Prostate gland (tissue), 2 donors: ENCODE data around the gene TTC34. TPM values are rescaled to one million over a fixed set of nuclear protein-coding genes. Genes with fewer than 3 reads are reported as not detected.

ENCODE experiments used
- DNase-seq: peaks from one replicate; pipeline ENCODE4 v3.0.0-alpha.2; 2019; ENCODE audit warnings: low spot score
- H3K27ac ChIP-seq, 2 donors: fragments of 200-600 bp; sonication (generic); 2 replicates each; pipeline ENCODE4 v1.5.1; 2017 to 2019
- H3K27me3 ChIP-seq: fragments of 200-600 bp; sonication (generic); replicated peaks from 2 replicates; pipeline ENCODE4 v1.5.1; 2019; ENCODE audit not compliant: insufficient read depth
- H3K36me3 ChIP-seq, 2 donors: fragments of 200-600 bp; sonication (generic); 1 replicate in 1 of 2; 2 replicates in 1 of 2; pipeline versions ENCODE4 v1.5.1 to v1.8.1; 2017 to 2019
- H3K4me1 ChIP-seq: fragments of 200-600 bp; sonication (generic); replicated peaks from 2 replicates; pipeline ENCODE4 v1.5.1; 2019
- H3K4me3 ChIP-seq, 2 donors: fragments of 200-600 bp; sonication (generic); 2 replicates each; pipeline ENCODE4 v1.5.1; 2017 to 2019
- H3K9me3 ChIP-seq: fragments of 200-600 bp; sonication (generic); 2 replicates; pipeline ENCODE4 v1.5.1; 2017
- CTCF ChIP-seq, 4 experiments: fragments of 200-600 bp in 2 of 4; fragments of 450-650 bp in 2 of 4; sonication (generic) in 2 of 4; IDR thresholded peaks; 1 replicate in 3 of 4; 2 replicates in 1 of 4; pipeline ENCODE4 v1.5.1; 2016 to 2019; ENCODE audit warnings: antibody characterized with exemption in 4 of 4, mild to moderate bottlenecking in 2 of 4, moderate library complexity in 2 of 4
- POLR2A ChIP-seq: fragments of 450-650 bp; IDR thresholded peaks from one replicate; pipeline ENCODE4 v1.6.1; 2016; ENCODE audit warnings: antibody characterized with exemption, mild to moderate bottlenecking
- POLR2AphosphoS5 ChIP-seq: sonication (generic); formaldehyde crosslinking; IDR thresholded peaks from one replicate; pipeline ENCODE4 v1.6.1; 2017; ENCODE audit warnings: antibody characterized with exemption
- WGBS: methylation state at CpG from one replicate; pipeline ENCODE4 v1.1.5; 2018; 5-methylcytosine and 5-hydroxymethylcytosine counted together
- intact Hi-C: fragments of 100-400 bp; cut with DNase I; formaldehyde crosslinking; loops from one replicate; pipeline ENCODE4 v1.14.2; 2022
- total RNA-seq, 2 donors: library from RNA; depleted of rRNA; stranded (reverse); fragments of >200 nt; gene quantifications; one replicate each; pipeline ENCODE4 v1.1.0, GENCODE V29; 2016

Gene TTC34
- total RNA-seq, 2 donors from 2014 or later: 0.32 to 1.2 TPM

GRCh38 chr1:2845869-2846268 lies 44.4 kb upstream of the TTC34 start:
- no peak for DNase-seq
- H3K4me1 ChIP-seq: no peaks in the 10 kb centered on the region
- H3K4me3 ChIP-seq: no peak overlapping the region
- no peaks in the 10 kb centered on the region for H3K36me3 ChIP-seq
- TF ChIP-seq POLR2AphosphoS5 (no peak), POLR2A (no peak), CTCF (IDR thresholded peaks at IDR 0.05) (no peak)
- 82% methylated on average over 9 of the region's 9 CpGs for WGBS
- H3K27ac ChIP-seq: no peak overlapping the region
- H3K27me3 ChIP-seq: peaks cover 3% of the 10 kb centered on the region
- no peaks in the 10 kb centered on the region for H3K9me3 ChIP-seq
- intact Hi-C loops: no loop called here

GRCh38 chr1:2840036-2840809 lies 38.7 kb upstream of the TTC34 start:
- DNase-seq: no peak
- no peaks in the 10 kb centered on the region for H3K9me3 ChIP-seq
- H3K27ac ChIP-seq: no peak overlapping the region
- H3K36me3 ChIP-seq: no peaks in the 10 kb centered on the region
- intact Hi-C loops: no loop called here
- 56% methylated on average over 16 of the region's 16 CpGs for WGBS
- no peak overlapping the region for H3K4me3 ChIP-seq
- TF ChIP-seq CTCF (IDR thresholded peaks at IDR 0.05): no peak
- TF ChIP-seq POLR2AphosphoS5: no peak
- TF ChIP-seq POLR2A: no peak
- no peaks in the 10 kb centered on the region for H3K27me3 ChIP-seq
- H3K4me1 ChIP-seq: no peaks in the 10 kb centered on the region

GRCh38 chr1:2837823-2838222 lies 36.3 kb upstream of the TTC34 start:
- no peak for DNase-seq
- Histone ChIP-seq H3K9me3 (no peaks in the 10 kb centered on the region), H3K27ac (no peak overlapping the region), H3K4me3 (no peak overlapping the region), H3K36me3 (no peaks in the 10 kb centered on the region), H3K27me3 (peaks cover 3% of the 10 kb centered on the region), H3K4me1 (no peaks in the 10 kb centered on the region)
- TF ChIP-seq CTCF (IDR thresholded peaks at IDR 0.05) (no peak), POLR2AphosphoS5 (no peak), POLR2A (no peak)
- intact Hi-C loops: no loop called here
- WGBS: 96% methylated on average over 12 of the region's 12 CpGs

- no peak overlapping the region for H3K27ac ChIP-seq
- H3K4me3 ChIP-seq: no peak overlapping the region
- no peaks in the 10 kb centered on the region for H3K9me3 ChIP-seq
- TF ChIP-seq POLR2AphosphoS5 (no peak), POLR2A (no peak), CTCF (IDR thresholded peaks at IDR 0.05) (no peak)
- WGBS: 68% methylated on average over 11 of the region's 11 CpGs
- no peaks in the 10 kb centered on the region for H3K36me3 ChIP-seq
- intact Hi-C loops: no loop called here
- DNase-seq: no peak
- H3K27me3 ChIP-seq: peaks cover 6% of the 10 kb centered on the region
- H3K4me1 ChIP-seq: no peaks in the 10 kb centered on the region
Observed at GRCh38 chr1:2837316-2837715, 35.8 kb upstream of the TTC34 start.

GRCh38 chr1:2836333-2836970 lies 35.0 kb upstream of the TTC34 start:
- no peak for DNase-seq
- 88% methylated on average over 20 of the region's 20 CpGs for WGBS
- Histone ChIP-seq H3K27me3 (peaks cover 6% of the 10 kb centered on the region), H3K4me1 (no peaks in the 10 kb centered on the region), H3K9me3 (no peaks in the 10 kb centered on the region), H3K27ac (no peak overlapping the region), H3K36me3 (no peaks in the 10 kb centered on the region), H3K4me3 (no peak overlapping the region)
- TF ChIP-seq CTCF (IDR thresholded peaks at IDR 0.05) (no peak), POLR2AphosphoS5 (no peak), POLR2A (no peak)
- intact Hi-C loops: no loop called here
